ENCODE data around the gene GARIN5B.

Gene GARIN5B

DNA sequence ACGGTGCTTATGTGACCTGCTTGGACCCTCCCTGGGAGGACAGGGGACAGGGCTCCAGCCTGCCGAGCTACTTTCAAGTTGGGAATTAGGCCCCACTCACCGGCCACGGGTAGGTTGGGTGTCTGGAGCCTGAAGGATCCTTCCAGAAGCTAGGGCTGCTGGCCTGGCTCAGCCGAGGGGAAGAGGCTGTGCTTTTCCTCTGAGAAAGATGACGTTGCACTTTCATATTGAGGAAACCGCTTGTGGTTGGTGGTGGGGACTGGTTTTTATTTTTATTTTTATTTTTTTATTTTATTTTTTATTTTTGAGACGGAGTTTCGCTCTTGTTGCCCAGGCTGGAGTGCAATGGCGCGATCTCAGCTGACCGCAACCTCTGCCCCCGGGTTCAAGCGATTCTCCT lies 37.9 kb downstream of the GARIN5B start, which contains the start of gene TMEM150B:
Gene TMEM150B, minus strand, starts transcription at position 170 of the 400 bp plus-strand sequence. CDS start 4,305 bp downstream, outside the sequence.
- no peak for TF ChIP-seq CTCF (IDR thresholded peaks at IDR 0.05; ENCODE audit: control insufficient read depth, insufficient read depth, low read depth, low read length, missing control alignments)
- H3K4me3 ChIP-seq (ENCODE audit: control insufficient read depth, low read depth, low read length): no peak within 1 kb of the TSS

GRCh38 chr19:55324662-55325061 lies 38.4 kb downstream of the GARIN5B start:
- no peak for DNase-seq (ENCODE audit: low read depth)
- H3K4me3 ChIP-seq (ENCODE audit: control insufficient read depth, low read depth, low read length): no peak overlapping the region
- TF ChIP-seq CTCF (IDR thresholded peaks at IDR 0.05; ENCODE audit: control insufficient read depth, insufficient read depth, low read depth, low read length, missing control alignments): no peak

More for the DNA sequence above, 37.9 kb downstream of the GARIN5B start, which contains the start of gene TMEM150B:
- no peak for DNase-seq (ENCODE audit: low read depth)

DNA sequence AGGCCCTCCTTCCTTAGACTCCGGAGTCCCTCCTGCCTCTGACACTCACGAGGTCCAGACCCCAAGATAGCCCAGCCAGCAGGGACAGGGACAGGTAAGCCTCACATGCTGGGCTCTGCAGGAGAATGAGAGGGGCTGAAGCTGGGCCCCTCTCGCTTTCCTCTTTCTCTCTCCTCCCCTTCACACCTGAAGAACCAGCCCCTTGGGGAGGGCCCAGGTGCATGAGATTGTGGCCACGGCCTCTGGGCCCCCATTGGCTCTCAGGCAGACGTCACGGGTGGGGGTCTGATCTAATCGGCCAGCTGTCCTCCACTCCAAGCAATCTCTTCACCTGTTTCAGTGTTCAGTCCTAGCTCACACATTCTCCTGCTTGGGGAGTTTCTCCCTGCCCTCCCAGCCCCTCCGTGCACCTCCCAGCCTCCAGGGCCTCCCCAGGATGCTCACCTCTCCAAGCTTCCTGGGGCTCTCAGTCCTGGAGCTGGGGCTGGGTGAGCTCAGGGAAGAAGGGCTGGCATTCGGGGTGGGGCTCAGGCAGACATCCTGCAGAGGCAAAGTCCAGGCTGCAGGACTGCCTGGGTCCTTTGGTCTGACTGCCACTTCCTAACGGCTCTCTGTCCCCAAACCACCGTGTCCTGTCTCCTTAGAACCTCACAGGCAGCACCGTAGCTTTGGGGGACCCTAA lies 40.7 kb downstream of the GARIN5B start:
- no peak for TF ChIP-seq CTCF (IDR thresholded peaks at IDR 0.05; ENCODE audit: control insufficient read depth, insufficient read depth, low read depth, low read length, missing control alignments)
- DNase-seq (ENCODE audit: low read depth): no peak
- H3K4me3 ChIP-seq (ENCODE audit: control insufficient read depth, low read depth, low read length): no peak overlapping the region

DNA sequence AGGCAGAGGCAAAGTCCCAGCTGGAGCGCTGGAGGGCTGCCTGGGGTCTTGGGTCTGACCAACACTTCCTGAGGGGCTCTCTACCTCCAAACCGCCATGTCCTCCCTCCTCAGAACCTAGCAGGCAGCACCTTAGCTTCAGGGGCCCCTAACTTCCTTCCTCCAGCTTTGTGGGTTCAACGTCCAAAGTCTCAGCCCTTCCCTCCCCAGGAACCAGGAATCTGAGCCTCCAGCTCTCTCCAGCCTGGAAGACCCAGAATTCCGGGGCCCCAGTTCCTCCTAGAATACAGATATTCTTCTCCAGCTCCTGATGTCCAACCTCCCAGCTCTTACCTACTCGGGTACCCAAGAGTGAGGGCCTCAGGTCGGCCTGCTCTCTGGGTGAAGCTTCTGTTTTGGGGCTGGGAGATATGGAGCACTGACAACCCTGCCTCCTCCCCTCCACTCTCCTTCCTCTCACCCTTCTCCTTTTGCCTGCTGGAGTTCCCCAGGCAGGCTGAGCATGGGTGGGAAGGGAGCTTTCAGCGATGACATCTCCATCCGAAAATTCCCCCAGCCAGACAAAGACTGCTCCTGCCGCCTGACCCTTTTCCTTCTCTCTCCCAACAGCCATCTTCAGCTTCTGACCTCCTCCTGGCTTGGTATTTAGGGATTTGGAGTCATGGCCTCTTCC lies 41.5 kb downstream of the GARIN5B start:
- TF ChIP-seq CTCF (IDR thresholded peaks at IDR 0.05; ENCODE audit: control insufficient read depth, insufficient read depth, low read depth, low read length, missing control alignments): no peak
- DNase-seq (ENCODE audit: low read depth): no peak
- no peak overlapping the region for H3K4me3 ChIP-seq (ENCODE audit: control insufficient read depth, low read depth, low read length)

- DNase-seq (ENCODE audit: low read depth): no peak
- TF ChIP-seq CTCF (IDR thresholded peaks at IDR 0.05; ENCODE audit: control insufficient read depth, insufficient read depth, low read depth, low read length, missing control alignments): no peak
- H3K4me3 ChIP-seq (ENCODE audit: control insufficient read depth, low read depth, low read length): no peak overlapping the region
Measured at GRCh38 chr19:55320844-55321419, 42.1 kb downstream of the GARIN5B start.

GRCh38 chr19:55319785-55320184 lies 43.3 kb downstream of the GARIN5B start:
- DNase-seq (ENCODE audit: low read depth): no peak
- TF ChIP-seq CTCF (IDR thresholded peaks at IDR 0.05; ENCODE audit: control insufficient read depth, insufficient read depth, low read depth, low read length, missing control alignments): no peak
- no peak overlapping the region for H3K4me3 ChIP-seq (ENCODE audit: control insufficient read depth, low read depth, low read length)
